Measurements from ENCODE around the gene DNAJC17.

DNAJC17 gene

DNA sequence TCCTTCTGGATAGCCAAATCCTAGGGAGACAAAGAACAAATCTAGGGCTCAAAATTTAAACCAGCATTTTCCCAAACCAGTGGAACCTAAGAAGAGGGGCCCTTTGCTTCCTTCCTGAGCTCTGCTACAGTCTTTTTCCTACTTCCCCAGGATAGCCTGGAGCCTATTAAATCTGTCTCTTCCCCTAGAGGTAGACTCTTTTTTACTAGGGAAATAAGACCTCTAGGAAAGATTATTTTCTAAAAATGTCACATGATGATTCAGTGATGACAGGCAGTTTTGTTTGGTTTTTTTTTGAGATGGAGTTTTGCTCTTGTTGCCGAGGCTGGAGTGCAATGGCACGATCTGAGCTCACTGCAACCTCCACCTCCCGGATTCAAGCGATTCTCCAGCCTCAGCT lies 70.7 kb downstream of the DNAJC17 start:
- Histone ChIP-seq H4K5ac (ENCODE audit: low read length) (no peak overlapping the region), H3K79me2 (ENCODE audit: control insufficient read depth, insufficient read depth, low read length) (no peaks in the 10 kb centered on the region), H2BK15ac (replicated peaks; ENCODE audit: low read depth) (no peak overlapping the region), H3K27me3 (ENCODE audit: insufficient read depth, low read length, poor library complexity) (no peaks in the 10 kb centered on the region), H3K23ac (ENCODE audit: low read length) (no peak overlapping the region), H3K27ac (ENCODE audit: low read depth, low read length) (no peak overlapping the region), H3K36me3 (ENCODE audit: control insufficient read depth, insufficient read depth, low read length) (peaks cover 1% of the 10 kb centered on the region), H3K4me3 (ENCODE audit: low read length) (no peak overlapping the region), H3K56ac (ENCODE audit: low read length) (no peak overlapping the region), H3K9ac (ENCODE audit: low read length) (no peak overlapping the region), H3K4me1 (ENCODE audit: control insufficient read depth, low read depth, low read length) (no peaks in the 10 kb centered on the region), H3K79me1 (ENCODE audit: low read length) (no peaks in the 10 kb centered on the region), H2BK5ac (ENCODE audit: low read length) (no peak overlapping the region), H3K4ac (ENCODE audit: low read depth, low read length) (no peak overlapping the region), H3K18ac (ENCODE audit: low read length) (no peak overlapping the region), H3K4me2 (ENCODE audit: low read length) (no peak overlapping the region), H2AK5ac (ENCODE audit: low read length) (no peak overlapping the region), H4K8ac (ENCODE audit: low read depth, low read length) (no peak overlapping the region), H2BK120ac (ENCODE audit: low read depth, low read length) (no peak overlapping the region)
- DNase-seq: no peak
- WGBS (ENCODE audit: extremely low coverage, insufficient coverage, low lambda C conversion rate): no CpG with 5 or more reads among the region's 4 CpGs

DNA sequence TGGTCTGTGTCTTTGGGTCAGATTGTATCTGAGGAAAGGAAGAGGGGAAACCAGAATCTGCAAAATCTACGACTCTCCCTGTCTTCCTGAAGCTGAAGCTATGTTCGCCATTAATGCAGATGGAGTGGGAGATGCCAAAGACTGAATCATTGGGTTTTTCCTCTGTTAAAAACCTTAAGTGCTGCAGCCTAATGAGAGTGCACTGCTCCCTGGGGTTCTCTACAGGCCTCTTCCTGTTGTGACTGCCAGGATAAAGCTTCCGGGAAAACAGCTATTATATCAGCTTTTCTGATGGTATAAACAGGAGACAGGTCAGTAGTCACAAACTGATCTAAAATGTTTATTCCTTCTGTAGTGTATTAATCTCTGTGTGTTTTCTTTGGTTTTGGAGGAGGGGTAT lies 76.2 kb downstream of the DNAJC17 start:
- WGBS (ENCODE audit: extremely low coverage, insufficient coverage, low lambda C conversion rate): no CpG with 5 or more reads among the region's 3 CpGs
- H3K36me3 ChIP-seq (ENCODE audit: control insufficient read depth, insufficient read depth, low read length): peaks cover 3% of the 10 kb centered on the region
- H3K18ac ChIP-seq (ENCODE audit: low read length): no peak overlapping the region

DNA sequence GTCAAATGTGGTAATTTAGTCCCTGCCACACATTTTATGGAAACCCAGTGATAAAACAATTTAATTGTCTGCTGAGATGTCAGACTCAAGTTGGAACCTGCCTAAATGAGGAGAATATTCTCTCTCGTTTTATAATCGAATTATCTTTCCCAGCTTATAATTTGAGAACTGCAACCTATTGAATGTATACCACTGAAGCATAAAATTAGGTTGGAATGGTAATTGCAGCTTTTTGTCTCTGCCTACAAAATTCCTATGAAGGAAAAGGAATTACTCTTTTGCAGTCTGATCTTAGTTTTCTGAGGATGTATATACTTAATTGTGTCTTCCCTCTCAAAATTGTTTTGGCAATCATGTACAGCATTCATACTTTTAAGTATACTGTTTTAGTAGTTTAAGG lies 83.4 kb downstream of the DNAJC17 start:
- H3K4me3 ChIP-seq (ENCODE audit: low read length): no peak overlapping the region
- H4K8ac ChIP-seq (ENCODE audit: low read depth, low read length): no peak overlapping the region
- no peaks in the 10 kb centered on the region for H3K36me3 ChIP-seq (ENCODE audit: control insufficient read depth, insufficient read depth, low read length)
- H3K4ac ChIP-seq (ENCODE audit: low read depth, low read length): no peak overlapping the region
- H4K5ac ChIP-seq (ENCODE audit: low read length): no peak overlapping the region
- no peak overlapping the region for H3K56ac ChIP-seq (ENCODE audit: low read length)
- no peak overlapping the region for H2BK15ac ChIP-seq (replicated peaks; ENCODE audit: low read depth)
- no peak overlapping the region for H3K27ac ChIP-seq (ENCODE audit: low read depth, low read length)
- no peak overlapping the region for H3K9ac ChIP-seq (ENCODE audit: low read length)
- H3K4me1 ChIP-seq (ENCODE audit: control insufficient read depth, low read depth, low read length): no peaks in the 10 kb centered on the region
- no CpG with 5 or more reads among the region's 2 CpGs for WGBS (ENCODE audit: extremely low coverage, insufficient coverage, low lambda C conversion rate)
- no peak for DNase-seq
- no peak overlapping the region for H2AK5ac ChIP-seq (ENCODE audit: low read length)
- no peaks in the 10 kb centered on the region for H3K79me1 ChIP-seq (ENCODE audit: low read length)
- H3K23ac ChIP-seq (ENCODE audit: low read length): no peak overlapping the region
- H2BK120ac ChIP-seq (ENCODE audit: low read depth, low read length): no peak overlapping the region
- H2BK5ac ChIP-seq (ENCODE audit: low read length): no peak overlapping the region
- H3K4me2 ChIP-seq (ENCODE audit: low read length): no peak overlapping the region
- no peaks in the 10 kb centered on the region for H3K27me3 ChIP-seq (ENCODE audit: insufficient read depth, low read length, poor library complexity)
- no peaks in the 10 kb centered on the region for H3K79me2 ChIP-seq (ENCODE audit: control insufficient read depth, insufficient read depth, low read length)
- H3K18ac ChIP-seq (ENCODE audit: low read length): no peak overlapping the region

More for the DNA sequence above, 76.2 kb downstream of the DNAJC17 start:
- Histone ChIP-seq H3K79me2 (ENCODE audit: control insufficient read depth, insufficient read depth, low read length) (no peaks in the 10 kb centered on the region), H3K56ac (ENCODE audit: low read length) (no peak overlapping the region), H2BK5ac (ENCODE audit: low read length) (no peak overlapping the region), H3K27me3 (ENCODE audit: insufficient read depth, low read length, poor library complexity) (no peaks in the 10 kb centered on the region), H4K5ac (ENCODE audit: low read length) (no peak overlapping the region), H3K27ac (ENCODE audit: low read depth, low read length) (no peak overlapping the region), H3K79me1 (ENCODE audit: low read length) (no peaks in the 10 kb centered on the region), H3K9ac (ENCODE audit: low read length) (no peak overlapping the region), H2BK15ac (replicated peaks; ENCODE audit: low read depth) (no peak overlapping the region), H2BK120ac (ENCODE audit: low read depth, low read length) (no peak overlapping the region), H2AK5ac (ENCODE audit: low read length) (no peak overlapping the region), H3K4me2 (ENCODE audit: low read length) (no peak overlapping the region), H4K8ac (ENCODE audit: low read depth, low read length) (no peak overlapping the region), H3K4me1 (ENCODE audit: control insufficient read depth, low read depth, low read length) (no peaks in the 10 kb centered on the region), H3K4me3 (ENCODE audit: low read length) (no peak overlapping the region), H3K4ac (ENCODE audit: low read depth, low read length) (no peak overlapping the region), H3K23ac (ENCODE audit: low read length) (no peak overlapping the region)
- peak; percentile 55 for DNase-seq

DNA sequence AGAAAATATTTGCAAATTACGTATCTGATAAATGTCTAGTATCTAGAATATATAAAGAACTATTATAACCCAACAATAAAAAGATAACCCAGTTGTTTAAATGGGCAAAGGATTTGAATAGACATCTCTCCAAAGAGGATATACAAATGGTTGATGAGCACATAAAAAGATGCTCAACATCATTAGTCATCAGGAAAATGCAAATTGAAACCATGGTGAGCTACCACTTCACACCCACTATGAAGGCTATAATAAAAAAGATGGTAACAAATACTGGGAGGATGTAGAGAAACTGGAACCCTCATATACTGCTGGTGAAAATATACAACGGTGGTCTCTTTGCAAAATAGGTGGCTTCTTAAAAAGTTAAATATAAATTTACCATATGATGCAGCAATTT lies 84.3 kb downstream of the DNAJC17 start:
- Histone ChIP-seq H3K4me2 (ENCODE audit: low read length) (no peak overlapping the region), H4K5ac (ENCODE audit: low read length) (no peak overlapping the region), H3K4ac (ENCODE audit: low read depth, low read length) (no peak overlapping the region), H3K27ac (ENCODE audit: low read depth, low read length) (no peak overlapping the region), H3K4me3 (ENCODE audit: low read length) (no peak overlapping the region), H3K4me1 (ENCODE audit: control insufficient read depth, low read depth, low read length) (no peaks in the 10 kb centered on the region), H3K36me3 (ENCODE audit: control insufficient read depth, insufficient read depth, low read length) (peaks cover 2% of the 10 kb centered on the region), H3K18ac (ENCODE audit: low read length) (no peak overlapping the region), H2BK120ac (ENCODE audit: low read depth, low read length) (no peak overlapping the region), H2BK15ac (replicated peaks; ENCODE audit: low read depth) (no peak overlapping the region), H3K9ac (ENCODE audit: low read length) (no peak overlapping the region), H3K27me3 (ENCODE audit: insufficient read depth, low read length, poor library complexity) (no peaks in the 10 kb centered on the region), H3K56ac (ENCODE audit: low read length) (no peak overlapping the region), H2BK5ac (ENCODE audit: low read length) (no peak overlapping the region), H3K23ac (ENCODE audit: low read length) (no peak overlapping the region), H4K8ac (ENCODE audit: low read depth, low read length) (no peak overlapping the region), H2AK5ac (ENCODE audit: low read length) (no peak overlapping the region), H3K79me2 (ENCODE audit: control insufficient read depth, insufficient read depth, low read length) (no peaks in the 10 kb centered on the region), H3K79me1 (ENCODE audit: low read length) (no peaks in the 10 kb centered on the region)
- no peak for DNase-seq
- no CpG with 5 or more reads among the region's 2 CpGs for WGBS (ENCODE audit: extremely low coverage, insufficient coverage, low lambda C conversion rate)

DNA sequence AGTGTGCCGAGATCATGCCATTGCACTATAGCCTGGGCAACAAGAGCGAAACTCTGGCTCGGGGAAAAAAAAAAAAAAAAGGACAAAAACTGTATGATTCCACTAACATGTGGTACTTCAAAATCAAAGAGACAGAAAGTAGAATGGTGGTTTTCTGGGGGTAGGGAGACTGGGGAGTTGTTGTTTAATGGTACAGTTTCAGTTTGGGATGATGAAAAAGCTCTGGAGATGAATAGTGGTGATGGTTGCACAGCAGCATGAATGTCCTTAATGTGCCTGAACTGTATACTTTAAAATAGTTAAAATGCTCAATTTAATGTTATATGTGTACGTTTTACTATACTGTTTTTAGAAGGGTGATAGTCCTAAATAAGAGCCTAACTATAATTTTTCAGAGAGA lies 84.9 kb downstream of the DNAJC17 start:
- WGBS (ENCODE audit: extremely low coverage, insufficient coverage, low lambda C conversion rate): no CpG with 5 or more reads among the region's 4 CpGs
- Histone ChIP-seq H3K36me3 (ENCODE audit: control insufficient read depth, insufficient read depth, low read length) (peaks cover 2% of the 10 kb centered on the region), H3K4me3 (ENCODE audit: low read length) (no peak overlapping the region), H3K56ac (ENCODE audit: low read length) (no peak overlapping the region), H3K9ac (ENCODE audit: low read length) (no peak overlapping the region), H3K27ac (ENCODE audit: low read depth, low read length) (no peak overlapping the region), H2BK120ac (ENCODE audit: low read depth, low read length) (no peak overlapping the region), H3K79me2 (ENCODE audit: control insufficient read depth, insufficient read depth, low read length) (no peaks in the 10 kb centered on the region), H3K4me1 (ENCODE audit: control insufficient read depth, low read depth, low read length) (no peaks in the 10 kb centered on the region), H3K23ac (ENCODE audit: low read length) (no peak overlapping the region), H2AK5ac (ENCODE audit: low read length) (no peak overlapping the region), H3K18ac (ENCODE audit: low read length) (no peak overlapping the region), H3K79me1 (ENCODE audit: low read length) (no peaks in the 10 kb centered on the region), H4K5ac (ENCODE audit: low read length) (no peak overlapping the region), H2BK15ac (replicated peaks; ENCODE audit: low read depth) (no peak overlapping the region), H2BK5ac (ENCODE audit: low read length) (no peak overlapping the region), H3K4ac (ENCODE audit: low read depth, low read length) (no peak overlapping the region), H3K4me2 (ENCODE audit: low read length) (no peak overlapping the region), H4K8ac (ENCODE audit: low read depth, low read length) (no peak overlapping the region), H3K27me3 (ENCODE audit: insufficient read depth, low read length, poor library complexity) (no peaks in the 10 kb centered on the region)
- no peak for DNase-seq

DNA sequence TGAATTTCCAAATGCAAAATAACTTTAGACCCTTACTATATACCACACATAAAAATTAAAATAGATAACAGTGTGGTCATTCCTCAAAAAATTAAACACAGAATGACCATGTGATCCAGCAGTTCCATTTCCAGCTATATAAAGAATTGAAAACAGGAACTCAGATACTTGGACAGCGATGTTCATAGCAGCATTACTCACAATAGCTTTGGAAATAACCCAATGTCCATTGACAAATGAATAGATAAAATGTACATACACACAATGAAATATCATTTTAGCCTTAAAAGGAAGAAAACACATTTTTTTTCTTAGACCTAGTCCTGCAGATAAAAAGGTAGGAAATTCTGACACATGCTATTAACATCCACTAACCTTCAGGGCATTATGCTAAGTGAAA lies 85.6 kb downstream of the DNAJC17 start:
- Histone ChIP-seq H3K4me2 (ENCODE audit: low read length) (no peak overlapping the region), H3K9ac (ENCODE audit: low read length) (no peak overlapping the region), H3K18ac (ENCODE audit: low read length) (no peak overlapping the region), H3K4me3 (ENCODE audit: low read length) (no peak overlapping the region), H3K4me1 (ENCODE audit: control insufficient read depth, low read depth, low read length) (no peaks in the 10 kb centered on the region), H3K56ac (ENCODE audit: low read length) (no peak overlapping the region), H4K5ac (ENCODE audit: low read length) (no peak overlapping the region), H3K36me3 (ENCODE audit: control insufficient read depth, insufficient read depth, low read length) (peaks cover 2% of the 10 kb centered on the region), H3K79me2 (ENCODE audit: control insufficient read depth, insufficient read depth, low read length) (no peaks in the 10 kb centered on the region), H2BK15ac (replicated peaks; ENCODE audit: low read depth) (no peak overlapping the region), H2BK120ac (ENCODE audit: low read depth, low read length) (no peak overlapping the region), H3K4ac (ENCODE audit: low read depth, low read length) (no peak overlapping the region), H3K27ac (ENCODE audit: low read depth, low read length) (no peak overlapping the region), H4K8ac (ENCODE audit: low read depth, low read length) (no peak overlapping the region), H2BK5ac (ENCODE audit: low read length) (no peak overlapping the region), H3K27me3 (ENCODE audit: insufficient read depth, low read length, poor library complexity) (no peaks in the 10 kb centered on the region), H2AK5ac (ENCODE audit: low read length) (no peak overlapping the region), H3K79me1 (ENCODE audit: low read length) (no peaks in the 10 kb centered on the region), H3K23ac (ENCODE audit: low read length) (no peak overlapping the region)
- DNase-seq: no peak
- no CpG with 5 or more reads among the region's 1 CpG for whole genome bisulfite sequencing (ENCODE audit: extremely low coverage, insufficient coverage, low lambda C conversion rate)

Measured in mesendoderm (in vitro differentiated cells).